Sigmoid colon (tissue), 4 donors: ENCODE measurements around the gene PTPRE.

Experiments
- EP300 ChIP-seq, 4 donors: sonication (generic); formaldehyde crosslinking; IDR thresholded peaks; one replicate each; pipeline ENCODE4 v1.6.1; 2017; ENCODE audit warnings: antibody characterized with exemption in 4 of 4
- POLR2A ChIP-seq, 2 donors: fragments of 450-650 bp; IDR thresholded peaks; one replicate each; pipeline ENCODE4 v1.6.1; 2016; ENCODE audit warnings: antibody characterized with exemption in 2 of 2, mild to moderate bottlenecking in 2 of 2, moderate library complexity in 2 of 2
- POLR2AphosphoS5 ChIP-seq, 4 donors: sonication (generic); formaldehyde crosslinking; IDR thresholded peaks; one replicate each; pipeline ENCODE4 v1.6.1; 2017; ENCODE audit warnings: antibody characterized with exemption in 4 of 4
- TF ChIP-seq, protein P1 (sequence below), 4 experiments: fragments of 450-650 bp in 3 of 4; fragments of 200-600 bp in 1 of 4; IDR thresholded peaks; one replicate each; pipeline ENCODE4 v1.5.1; 2016 to 2019; ENCODE audit warnings: antibody characterized with exemption in 4 of 4, mild to moderate bottlenecking in 3 of 4, moderate library complexity in 2 of 4

DNA sequence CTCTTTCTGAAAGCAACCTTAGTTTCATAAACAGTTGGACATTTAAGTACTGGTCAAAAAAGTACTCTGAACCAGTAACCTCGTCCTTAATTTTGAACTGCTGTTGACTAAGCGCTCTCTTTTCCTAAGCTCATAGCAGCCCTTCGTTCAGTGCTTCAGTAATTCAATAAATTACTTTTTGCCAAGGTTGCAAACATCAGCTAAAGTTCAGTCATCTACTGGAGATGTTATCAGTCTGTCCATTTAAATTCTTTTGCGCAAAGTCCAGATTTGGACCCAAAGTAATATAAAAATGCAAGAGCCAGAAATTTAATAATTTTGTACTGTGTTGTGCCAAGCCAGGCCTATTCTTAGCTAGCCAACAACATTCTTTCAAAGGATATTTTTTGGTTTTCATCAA lies 8.4 kb downstream of the PTPRE start:
- TF ChIP-seq POLR2A (IDR thresholded peaks at IDR 0.05) (no peak), POLR2AphosphoS5 (IDR thresholded peaks at IDR 0.05) (no peak), EP300 (IDR thresholded peaks at IDR 0.05) (no peak)
- TF ChIP-seq, protein P1, sequence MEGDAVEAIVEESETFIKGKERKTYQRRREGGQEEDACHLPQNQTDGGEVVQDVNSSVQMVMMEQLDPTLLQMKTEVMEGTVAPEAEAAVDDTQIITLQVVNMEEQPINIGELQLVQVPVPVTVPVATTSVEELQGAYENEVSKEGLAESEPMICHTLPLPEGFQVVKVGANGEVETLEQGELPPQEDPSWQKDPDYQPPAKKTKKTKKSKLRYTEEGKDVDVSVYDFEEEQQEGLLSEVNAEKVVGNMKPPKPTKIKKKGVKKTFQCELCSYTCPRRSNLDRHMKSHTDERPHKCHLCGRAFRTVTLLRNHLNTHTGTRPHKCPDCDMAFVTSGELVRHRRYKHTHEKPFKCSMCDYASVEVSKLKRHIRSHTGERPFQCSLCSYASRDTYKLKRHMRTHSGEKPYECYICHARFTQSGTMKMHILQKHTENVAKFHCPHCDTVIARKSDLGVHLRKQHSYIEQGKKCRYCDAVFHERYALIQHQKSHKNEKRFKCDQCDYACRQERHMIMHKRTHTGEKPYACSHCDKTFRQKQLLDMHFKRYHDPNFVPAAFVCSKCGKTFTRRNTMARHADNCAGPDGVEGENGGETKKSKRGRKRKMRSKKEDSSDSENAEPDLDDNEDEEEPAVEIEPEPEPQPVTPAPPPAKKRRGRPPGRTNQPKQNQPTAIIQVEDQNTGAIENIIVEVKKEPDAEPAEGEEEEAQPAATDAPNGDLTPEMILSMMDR (IDR thresholded peaks at IDR 0.05): no peak
